ENCODE measurements around the gene SND1.

The SND1 gene

GRCh38 chr7:127680983-127681382 is 29.0 kb downstream of the SND1 start:
- TF ChIP-seq EP300 (IDR thresholded peaks at IDR 0.05; ENCODE audit: borderline replicate concordance) (no peak), TCF12 (IDR thresholded peaks at IDR 0.05; ENCODE audit: low read depth) (no peak), TAF1 (IDR thresholded peaks at IDR 0.05; ENCODE audit: low read depth) (no peak), MAX (IDR thresholded peaks at IDR 0.05) (no peak), CEBPB (IDR thresholded peaks at IDR 0.05) (no peak), RAD21 (IDR thresholded peaks at IDR 0.05; ENCODE audit: low read depth) (no peak), NFIC (IDR thresholded peaks at IDR 0.05) (no peak), USF1 (IDR thresholded peaks at IDR 0.05) (no peak), REST (IDR thresholded peaks at IDR 0.05; ENCODE audit: low read depth) (no peak), YY1 (IDR thresholded peaks at IDR 0.05; ENCODE audit: low read depth) (no peak), TEAD4 (IDR thresholded peaks at IDR 0.05) (no peak), EGR1 (IDR thresholded peaks at IDR 0.05) (no peak), CREB1 (IDR thresholded peaks at IDR 0.05; ENCODE audit: low read depth) (no peak), FOXM1 (IDR thresholded peaks at IDR 0.05; ENCODE audit: borderline replicate concordance, low read depth) (no peak), ZBTB7A (IDR thresholded peaks at IDR 0.05; ENCODE audit: low read depth) (no peak)

- no peak for TF ChIP-seq USF1 (IDR thresholded peaks at IDR 0.05)
- no peak for TF ChIP-seq EP300 (IDR thresholded peaks at IDR 0.05; ENCODE audit: borderline replicate concordance)
- no peak for TF ChIP-seq YY1 (IDR thresholded peaks at IDR 0.05; ENCODE audit: low read depth)
- no peak for TF ChIP-seq CREB1 (IDR thresholded peaks at IDR 0.05; ENCODE audit: low read depth)
- no peak for TF ChIP-seq RAD21 (IDR thresholded peaks at IDR 0.05; ENCODE audit: low read depth)
- no peak for TF ChIP-seq ZBTB7A (IDR thresholded peaks at IDR 0.05; ENCODE audit: low read depth)
- no peak for TF ChIP-seq FOXM1 (IDR thresholded peaks at IDR 0.05; ENCODE audit: borderline replicate concordance, low read depth)
- TF ChIP-seq TAF1 (IDR thresholded peaks at IDR 0.05; ENCODE audit: low read depth): no peak
- no peak for TF ChIP-seq TCF12 (IDR thresholded peaks at IDR 0.05; ENCODE audit: low read depth)
- TF ChIP-seq CEBPB (IDR thresholded peaks at IDR 0.05): no peak
- no peak for TF ChIP-seq EGR1 (IDR thresholded peaks at IDR 0.05)
- no peak for TF ChIP-seq REST (IDR thresholded peaks at IDR 0.05; ENCODE audit: low read depth)
- no peak for TF ChIP-seq MAX (IDR thresholded peaks at IDR 0.05)
- no peak for TF ChIP-seq TEAD4 (IDR thresholded peaks at IDR 0.05)
- no peak for TF ChIP-seq NFIC (IDR thresholded peaks at IDR 0.05)
Measured at GRCh38 chr7:127682140-127682539, 30.1 kb downstream of the SND1 start.

- no peak for TF ChIP-seq FOXM1 (IDR thresholded peaks at IDR 0.05; ENCODE audit: borderline replicate concordance, low read depth)
- no peak for TF ChIP-seq MAX (IDR thresholded peaks at IDR 0.05)
- TF ChIP-seq YY1 (IDR thresholded peaks at IDR 0.05; ENCODE audit: low read depth): no peak
- no peak for TF ChIP-seq TAF1 (IDR thresholded peaks at IDR 0.05; ENCODE audit: low read depth)
- TF ChIP-seq REST (IDR thresholded peaks at IDR 0.05; ENCODE audit: low read depth): no peak
- TF ChIP-seq RAD21 (IDR thresholded peaks at IDR 0.05; ENCODE audit: low read depth): no peak
- TF ChIP-seq NFIC (IDR thresholded peaks at IDR 0.05): no peak
- TF ChIP-seq TEAD4 (IDR thresholded peaks at IDR 0.05): no peak
- TF ChIP-seq EGR1 (IDR thresholded peaks at IDR 0.05): no peak
- TF ChIP-seq ZBTB7A (IDR thresholded peaks at IDR 0.05; ENCODE audit: low read depth): no peak
- TF ChIP-seq EP300 (IDR thresholded peaks at IDR 0.05; ENCODE audit: borderline replicate concordance): no peak
- TF ChIP-seq TCF12 (IDR thresholded peaks at IDR 0.05; ENCODE audit: low read depth): no peak
- TF ChIP-seq CEBPB (IDR thresholded peaks at IDR 0.05): no peak
- no peak for TF ChIP-seq USF1 (IDR thresholded peaks at IDR 0.05)
- TF ChIP-seq CREB1 (IDR thresholded peaks at IDR 0.05; ENCODE audit: low read depth): no peak
Measured at GRCh38 chr7:127683776-127684681, 32.0 kb downstream of the SND1 start.

Measured in Ishikawa (cell line).